Right lung (tissue), 5 donors: ENCODE results near the gene DUSP10. TPM values are rescaled to one million over a fixed set of nuclear protein-coding genes. Genes with fewer than 3 reads are reported as not detected.

Experiments
- DNase-seq, 2 donors: peaks; one replicate each; pipeline ENCODE4 v3.0.0-alpha.2; 2013
- polyA plus RNA-seq, 5 donors: library from polyadenylated mRNA; unstranded; fragments of 120-200 nt; gene quantifications; one replicate each; pipeline versions ENCODE4 v1.2.1 to v1.2.3, GENCODE V29; 2013; ENCODE audit warnings: inconsistent platforms in 1 of 5, low replicate concordance in 1 of 5; ENCODE audit not compliant: insufficient read length in 5 of 5, insufficient read depth in 1 of 5

DUSP10 gene
- polyA plus RNA-seq, 5 donors = 4.4 to 6.7 (median 6.0) TPM

GRCh38 chr1:221766210-221766609 lies 24.3 kb upstream of the DUSP10 start:
- no peak for DNase-seq

GRCh38 chr1:221765527-221765926 lies 23.6 kb upstream of the DUSP10 start:
- DNase-seq = no peak

- no peak for DNase-seq
Measured at GRCh38 chr1:221762121-221762520, 20.2 kb upstream of the DUSP10 start.

- DNase-seq = no peak
Measured at GRCh38 chr1:221761354-221762002, 19.6 kb upstream of the DUSP10 start.

GRCh38 chr1:221760911-221761310 lies 19.0 kb upstream of the DUSP10 start:
- DNase-seq = no peak

GRCh38 chr1:221759436-221759835 lies 17.5 kb upstream of the DUSP10 start:
- no peak for DNase-seq

GRCh38 chr1:221758455-221758854 lies 16.6 kb upstream of the DUSP10 start:
- no peak for DNase-seq

- DNase-seq = no peak
Measured at GRCh38 chr1:221756830-221757551, 15.1 kb upstream of the DUSP10 start.

GRCh38 chr1:221753828-221754188 lies 11.9 kb upstream of the DUSP10 start:
- no peak for DNase-seq

GRCh38 chr1:221751226-221751887 lies 9.5 kb upstream of the DUSP10 start:
- no peak for DNase-seq

- no peak for DNase-seq
Measured at GRCh38 chr1:221748981-221749380, 7.1 kb upstream of the DUSP10 start.

GRCh38 chr1:221747839-221748238 lies 6.0 kb upstream of the DUSP10 start:
- DNase-seq = no peak

- no peak for DNase-seq
Measured at GRCh38 chr1:221743416-221744208, 1.7 kb upstream of the DUSP10 start.

- DNase-seq = peak; percentile 62 to 65
Measured at GRCh38 chr1:221742555-221743415, 896 bp upstream of the DUSP10 start.

- DNase-seq = peak; percentile 59 to 71
Measured at GRCh38 chr1:221740993-221741702, 741 bp downstream of the DUSP10 start.

- no peak for DNase-seq
Measured at GRCh38 chr1:221740369-221740992, 1.4 kb downstream of the DUSP10 start.

GRCh38 chr1:221739677-221740025 lies 2.2 kb downstream of the DUSP10 start:
- no peak for DNase-seq

GRCh38 chr1:221739018-221739676 lies 2.7 kb downstream of the DUSP10 start:
- DNase-seq = no peak

GRCh38 chr1:221736714-221737113 lies 5.2 kb downstream of the DUSP10 start:
- no peak for DNase-seq

GRCh38 chr1:221735999-221736398 lies 5.9 kb downstream of the DUSP10 start:
- no peak for DNase-seq
